Skin of body (tissue), 2 donors: ENCODE measurements around the gene SDHA. TPM values are rescaled to one million over a fixed set of nuclear protein-coding genes. Genes with fewer than 3 reads are reported as not detected.
"Not testable (repeated sequence)": the region's sequence is repeated elsewhere in the genome, so short reads cannot be mapped to it uniquely, and the experiment has no call there.

Source experiments
- DNase-seq: peaks from one replicate; lab custom pipeline; 2025; lab: John Stamatoyannopoulos, UW
- total RNA-seq: library from RNA; depleted of rRNA; stranded (reverse); fragments of >200 nt; gene quantifications from one replicate; pipeline ENCODE4 v1.2.3, GENCODE V29; 2014

SDHA gene
- total RNA-seq, 1 donor from 2014 or later: 68.4 TPM

GRCh38 chr5:255116-255515, 37.0 kb downstream of the SDHA start:
- DNase-seq: not testable (repeated sequence)

GRCh38 chr5:256347-256746, 38.2 kb downstream of the SDHA start:
- DNase-seq: not testable (repeated sequence)

GRCh38 chr5:257148-257547, 39.0 kb downstream of the SDHA start:
- no peak for DNase-seq

- DNase-seq: not testable (repeated sequence)
These were observed 45.3 kb downstream of the SDHA start for GRCh38 chr5:263275-263974.

GRCh38 chr5:264338-264737, 46.2 kb downstream of the SDHA start:
- no peak for DNase-seq

GRCh38 chr5:266311-267026, 48.3 kb downstream of the SDHA start:
- not testable (repeated sequence) for DNase-seq

- no peak for DNase-seq
These were observed 49.6 kb downstream of the SDHA start for GRCh38 chr5:267716-268115.

- DNase-seq: no peak
These were observed 52.2 kb downstream of the SDHA start for GRCh38 chr5:270340-270739.

- DNase-seq: not testable (repeated sequence)
These were observed 53.7 kb downstream of the SDHA start for GRCh38 chr5:271828-272167.

GRCh38 chr5:273091-273490, 55.0 kb downstream of the SDHA start:
- DNase-seq: not testable (repeated sequence)

- DNase-seq: not testable (repeated sequence)
These were observed 55.4 kb downstream of the SDHA start for GRCh38 chr5:273491-273890.

GRCh38 chr5:274346-274745, 56.2 kb downstream of the SDHA start:
- DNase-seq: not testable (repeated sequence)

- DNase-seq: no peak
These were observed 60.5 kb downstream of the SDHA start for GRCh38 chr5:278646-279045.

- not testable (repeated sequence) for DNase-seq
These were observed 61.0 kb downstream of the SDHA start for GRCh38 chr5:279051-279665.

- DNase-seq: no peak
These were observed 68.0 kb downstream of the SDHA start for GRCh38 chr5:285991-286557.

GRCh38 chr5:290200-290599, 72.1 kb downstream of the SDHA start:
- DNase-seq: not testable (repeated sequence)

- DNase-seq: not testable (repeated sequence)
These were observed 73.2 kb downstream of the SDHA start for GRCh38 chr5:291345-291744.

- DNase-seq: not testable (repeated sequence)
These were observed 76.7 kb downstream of the SDHA start for GRCh38 chr5:294788-295187.

GRCh38 chr5:296207-296606, 78.1 kb downstream of the SDHA start:
- DNase-seq: not testable (repeated sequence)

GRCh38 chr5:296954-297353, 78.8 kb downstream of the SDHA start:
- not testable (repeated sequence) for DNase-seq

- not testable (repeated sequence) for DNase-seq
These were observed 79.3 kb downstream of the SDHA start for GRCh38 chr5:297448-297847.
